Epidermal melanocyte (primary cell): ENCODE results near the gene SCG2.
A peak's percentile ranks its signal among the peaks of the same experiment; 100 is the strongest.

Experiments used
- DNase-seq: peaks from one replicate; pipeline ENCODE4 v3.0.0; 2011; ENCODE audit warnings: low spot score; ENCODE audit not compliant: insufficient read length

The SCG2 gene

GRCh38 chr2:223601932-223602666 is at the start of gene SCG2:
Gene SCG2, minus strand, starts transcription at chr2:223602361. Its CDS starts 3,079 bp downstream, at chr2:223599282.
- peak; percentile 78 for DNase-seq

GRCh38 chr2:223649554-223650533 is 47.7 kb upstream of the SCG2 start:
- no peak for DNase-seq

GRCh38 chr2:223648755-223649154 is 46.6 kb upstream of the SCG2 start:
- DNase-seq, result peak; percentile 66

- DNase-seq, result no peak
These were observed 45.2 kb upstream of the SCG2 start for GRCh38 chr2:223647258-223647952.

GRCh38 chr2:223644136-223644535 is 42.0 kb upstream of the SCG2 start:
- no peak for DNase-seq

GRCh38 chr2:223643309-223643708 is 41.1 kb upstream of the SCG2 start:
- no peak for DNase-seq

GRCh38 chr2:223642506-223642905 is 40.3 kb upstream of the SCG2 start:
- no peak for DNase-seq

GRCh38 chr2:223641082-223641481 is 38.9 kb upstream of the SCG2 start:
- DNase-seq, result no peak

- DNase-seq, result no peak
These were observed 32.9 kb upstream of the SCG2 start for GRCh38 chr2:223635080-223635479.

- DNase-seq, result no peak
These were observed 32.1 kb upstream of the SCG2 start for GRCh38 chr2:223634238-223634637.

- DNase-seq, result no peak
These were observed 31.5 kb upstream of the SCG2 start for GRCh38 chr2:223633656-223634055.

- DNase-seq, result no peak
These were observed 30.7 kb upstream of the SCG2 start for GRCh38 chr2:223632826-223633225.

GRCh38 chr2:223626716-223627115 is 24.6 kb upstream of the SCG2 start:
- DNase-seq, result no peak

- no peak for DNase-seq
These were observed 23.5 kb upstream of the SCG2 start for GRCh38 chr2:223625652-223626051.

- no peak for DNase-seq
These were observed 19.7 kb upstream of the SCG2 start for GRCh38 chr2:223621901-223622300.

- DNase-seq, result no peak
These were observed 17.4 kb upstream of the SCG2 start for GRCh38 chr2:223619486-223620129.

GRCh38 chr2:223618172-223619035 is 16.2 kb upstream of the SCG2 start:
- no peak for DNase-seq

GRCh38 chr2:223614534-223614933 is 12.4 kb upstream of the SCG2 start:
- DNase-seq, result no peak

GRCh38 chr2:223613017-223613950 is 11.1 kb upstream of the SCG2 start:
- peak; percentile 93 for DNase-seq
